ENCODE results near the gene PDXDC1. TPM values are rescaled to one million over a fixed set of nuclear protein-coding genes. Genes with fewer than 3 reads are reported as not detected.

PDXDC1 gene
- total and polyA plus RNA-seq, 2 donors from 2014 or later: 56.5 to 113 TPM

DNA sequence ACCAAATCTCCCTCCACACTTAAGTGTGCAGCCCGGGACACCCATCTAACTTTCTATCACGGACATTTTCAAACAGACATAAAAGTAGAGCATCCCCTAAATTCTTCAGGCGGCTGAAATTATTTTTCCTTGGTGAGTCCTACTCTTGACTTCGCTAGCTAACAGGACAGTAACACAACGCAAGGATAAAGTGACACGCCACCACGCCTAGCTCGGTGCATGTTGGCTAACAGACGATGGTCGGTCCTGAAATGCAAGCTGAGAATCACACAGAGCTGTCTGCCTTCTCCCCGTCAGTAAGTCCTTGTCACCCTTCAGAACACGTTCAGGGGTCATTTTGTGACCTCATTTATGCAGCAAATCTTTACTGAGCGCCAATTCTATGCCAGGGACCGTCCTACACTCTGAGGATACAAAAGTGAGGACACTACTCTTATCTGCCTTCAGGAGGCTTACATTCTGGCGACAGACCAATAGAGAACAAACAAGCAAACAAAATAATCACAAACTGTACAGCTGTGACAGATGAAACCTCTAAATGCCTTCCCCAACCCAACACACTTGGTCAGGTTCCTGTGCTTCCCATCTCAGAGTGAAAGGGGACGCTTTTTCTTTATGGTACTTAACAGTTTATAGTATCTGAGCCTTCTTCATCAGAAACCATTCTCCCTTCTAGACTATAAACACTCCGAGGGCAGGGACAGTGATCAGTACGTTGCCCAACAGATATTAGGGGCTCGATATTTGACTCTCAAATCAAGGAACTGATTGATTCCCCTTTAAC is 79.7 kb downstream of the PDXDC1 start:
- Histone ChIP-seq H3K27ac (ENCODE audit: low read depth in 2 of 2, low read length in 2 of 2) (no peak overlapping the region), H3K9ac (ENCODE audit: low read length in 3 of 3) (peak overlapping the region in 2 of 3 donors; percentile 26 to 92), H3K4me1 (ENCODE audit: control insufficient read depth in 2 of 3, insufficient read depth in 2 of 3, low read depth in 1 of 3, low read length in 3 of 3) (peaks cover 0 to 3% (median 0%) of the 10 kb centered on the region in 3 donors), H3K36me3 (ENCODE audit: control insufficient read depth in 2 of 3, insufficient read depth in 3 of 3, low read length in 3 of 3) (peaks cover 2 to 8% (median 5%) of the 10 kb centered on the region in 3 donors), H3K4me3 (ENCODE audit: low read length in 3 of 3) (peak overlapping the region; percentile 67 to 81 (median 68)), H3K27me3 (ENCODE audit: control insufficient read depth, insufficient read depth, low read length) (no peaks in the 10 kb centered on the region), H3K9me3 (ENCODE audit: control insufficient read depth in 2 of 3, insufficient read depth in 1 of 3, low read length in 3 of 3) (no peaks in the 10 kb centered on the region)
- intact Hi-C loops (cut with DNase I): no loop called here
- DNase-seq: no peak
- TF ChIP-seq, protein P1, sequence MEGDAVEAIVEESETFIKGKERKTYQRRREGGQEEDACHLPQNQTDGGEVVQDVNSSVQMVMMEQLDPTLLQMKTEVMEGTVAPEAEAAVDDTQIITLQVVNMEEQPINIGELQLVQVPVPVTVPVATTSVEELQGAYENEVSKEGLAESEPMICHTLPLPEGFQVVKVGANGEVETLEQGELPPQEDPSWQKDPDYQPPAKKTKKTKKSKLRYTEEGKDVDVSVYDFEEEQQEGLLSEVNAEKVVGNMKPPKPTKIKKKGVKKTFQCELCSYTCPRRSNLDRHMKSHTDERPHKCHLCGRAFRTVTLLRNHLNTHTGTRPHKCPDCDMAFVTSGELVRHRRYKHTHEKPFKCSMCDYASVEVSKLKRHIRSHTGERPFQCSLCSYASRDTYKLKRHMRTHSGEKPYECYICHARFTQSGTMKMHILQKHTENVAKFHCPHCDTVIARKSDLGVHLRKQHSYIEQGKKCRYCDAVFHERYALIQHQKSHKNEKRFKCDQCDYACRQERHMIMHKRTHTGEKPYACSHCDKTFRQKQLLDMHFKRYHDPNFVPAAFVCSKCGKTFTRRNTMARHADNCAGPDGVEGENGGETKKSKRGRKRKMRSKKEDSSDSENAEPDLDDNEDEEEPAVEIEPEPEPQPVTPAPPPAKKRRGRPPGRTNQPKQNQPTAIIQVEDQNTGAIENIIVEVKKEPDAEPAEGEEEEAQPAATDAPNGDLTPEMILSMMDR (IDR thresholded peaks at IDR 0.05; ENCODE audit: borderline replicate concordance, extremely low read depth, insufficient read depth): no peak
- FAIRE-seq: no peak

DNA sequence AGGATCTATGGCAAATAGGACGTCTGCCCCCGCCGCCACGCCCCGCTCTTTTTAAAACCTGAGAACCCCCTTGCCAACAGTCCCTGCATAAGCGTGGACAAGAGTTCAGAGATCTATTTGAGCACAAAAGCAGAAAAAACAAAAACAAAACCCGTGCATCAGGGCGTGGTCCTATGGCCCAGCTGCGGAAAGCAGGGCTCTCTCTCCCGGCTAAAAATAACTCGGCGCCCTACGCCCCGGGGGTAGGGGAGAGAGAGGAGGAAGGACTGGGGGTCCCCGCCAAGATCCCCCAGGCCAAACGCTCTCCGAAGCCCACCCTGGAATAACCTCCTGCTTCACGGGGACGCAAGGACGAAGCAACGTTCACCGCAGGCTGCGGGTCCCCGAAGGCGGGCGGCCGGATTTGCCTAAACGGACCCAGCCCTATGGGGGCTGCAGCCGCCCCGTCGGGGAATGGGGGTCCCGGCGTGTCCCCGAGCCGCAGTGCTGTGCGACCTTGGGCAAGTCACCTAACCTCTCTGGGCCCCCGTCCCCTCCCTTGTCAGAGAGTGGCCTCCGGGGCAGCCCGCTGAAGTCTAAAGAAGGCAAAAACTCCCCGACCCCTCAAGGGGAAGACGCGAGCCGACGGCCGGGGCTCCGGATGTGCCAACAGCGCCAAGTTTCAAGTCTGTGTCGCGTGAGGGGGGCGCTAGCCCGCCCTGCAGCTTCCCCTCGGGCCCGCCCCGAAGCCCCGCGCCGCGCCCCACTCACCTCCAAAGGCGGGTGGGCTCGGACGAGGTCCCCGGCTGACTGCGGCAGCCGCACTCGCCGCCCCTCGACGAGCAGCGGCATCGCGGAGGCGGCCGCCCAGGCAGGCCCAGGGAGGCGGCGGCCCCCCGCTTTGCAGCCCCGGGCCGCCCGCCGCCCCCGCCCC is 80.6 kb downstream of the PDXDC1 start:
- intact Hi-C loops (cut with DNase I): no loop called here
- H3K4me3 ChIP-seq (ENCODE audit: low read length in 3 of 3): peak overlapping the region; percentile 67 to 81 (median 68)
- no peaks in the 10 kb centered on the region for H3K27me3 ChIP-seq (ENCODE audit: control insufficient read depth, insufficient read depth, low read length)
- H3K36me3 ChIP-seq (ENCODE audit: control insufficient read depth in 2 of 3, insufficient read depth in 3 of 3, low read length in 3 of 3): peaks cover 3 to 11% (median 5%) of the 10 kb centered on the region in 3 donors
- no peaks in the 10 kb centered on the region for H3K9me3 ChIP-seq (ENCODE audit: control insufficient read depth in 2 of 3, insufficient read depth in 1 of 3, low read length in 3 of 3)
- peak overlapping the region; percentile 26 to 92 (median 71) for H3K9ac ChIP-seq (ENCODE audit: low read length in 3 of 3)
- peaks cover 0 to 3% (median 0%) of the 10 kb centered on the region in 3 donors for H3K4me1 ChIP-seq (ENCODE audit: control insufficient read depth in 2 of 3, insufficient read depth in 2 of 3, low read depth in 1 of 3, low read length in 3 of 3)
- TF ChIP-seq, protein P1 (IDR thresholded peaks at IDR 0.05; ENCODE audit: borderline replicate concordance, extremely low read depth, insufficient read depth): no peak
- H3K27ac ChIP-seq (ENCODE audit: low read depth in 2 of 2, low read length in 2 of 2): peak overlapping the region; percentile 24 to 38
- DNase-seq: peak in 2 of 5 donors; percentile 32 to 91
- no peak for FAIRE-seq

DNA sequence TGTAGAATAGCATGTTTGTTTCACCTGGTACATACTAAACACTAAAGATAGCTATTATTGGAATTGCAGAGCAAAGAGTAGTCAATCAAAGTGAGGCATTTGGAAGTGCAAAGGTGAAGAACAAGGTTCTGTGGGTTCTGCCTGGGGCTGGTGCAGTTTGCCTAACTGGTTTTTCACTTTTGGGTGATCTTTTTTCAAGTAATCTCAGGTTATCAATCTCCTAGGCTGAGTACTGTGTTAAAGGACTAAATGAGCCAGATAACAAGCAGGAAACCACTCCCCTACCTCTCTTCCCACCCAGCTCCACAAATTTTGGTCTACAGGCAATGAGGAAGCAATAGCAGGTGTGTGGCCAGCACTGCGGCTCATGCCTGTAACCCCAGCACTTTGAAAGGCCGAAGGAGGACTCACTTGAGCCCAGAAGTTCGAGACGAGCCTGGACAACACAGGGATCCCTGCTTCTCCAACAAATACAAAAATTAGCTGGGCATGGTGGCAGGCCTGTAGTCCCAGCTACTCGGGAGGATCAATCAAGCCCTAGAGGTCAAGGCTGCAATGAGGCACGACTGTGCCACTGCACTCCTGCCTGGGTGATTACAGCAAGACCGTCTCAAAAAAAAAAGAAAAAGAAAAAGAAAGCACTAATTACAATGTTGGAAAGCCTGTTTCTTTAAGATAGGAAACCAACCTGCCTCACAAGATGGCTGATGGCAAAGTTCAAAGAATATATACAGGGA is 83.0 kb downstream of the PDXDC1 start:
- TF ChIP-seq, protein P1 (IDR thresholded peaks at IDR 0.05; ENCODE audit: borderline replicate concordance, extremely low read depth, insufficient read depth): no peak
- Histone ChIP-seq H3K4me1 (ENCODE audit: control insufficient read depth in 2 of 3, insufficient read depth in 2 of 3, low read depth in 1 of 3, low read length in 3 of 3) (peaks cover 0 to 3% (median 0%) of the 10 kb centered on the region in 3 donors), H3K27ac (ENCODE audit: low read depth in 2 of 2, low read length in 2 of 2) (no peak overlapping the region), H3K27me3 (ENCODE audit: control insufficient read depth, insufficient read depth, low read length) (no peaks in the 10 kb centered on the region), H3K36me3 (ENCODE audit: control insufficient read depth in 2 of 3, insufficient read depth in 3 of 3, low read length in 3 of 3) (peaks cover 13 to 30% (median 15%) of the 10 kb centered on the region in 3 donors), H3K4me3 (ENCODE audit: low read length in 3 of 3) (no peak overlapping the region), H3K9me3 (ENCODE audit: control insufficient read depth in 2 of 3, insufficient read depth in 1 of 3, low read length in 3 of 3) (no peaks in the 10 kb centered on the region), H3K9ac (ENCODE audit: low read length in 3 of 3) (no peak overlapping the region)
- no peak for DNase-seq
- FAIRE-seq: no peak
- intact Hi-C loops (cut with DNase I): no loop called here

Measured in kidney (tissue), 14 donors.